DND-41 (cell line): Measurements from ENCODE around the gene MARCHF3.
"Not testable (repeated sequence)": the region's sequence is repeated elsewhere in the genome, so short reads cannot be mapped to it uniquely, and the experiment has no call there.

Experiments used
- ATAC-seq: fragments of 200-7000 bp; cut with Tn5 transposase; 3 replicates; pipeline ENCODE4 v1.9.1; 2021; ENCODE audit warnings: low read depth; ENCODE audit not compliant: insufficient read depth
- DNase-seq: peaks from one replicate; pipeline ENCODE4 v3.0.0-alpha.2; 2020
- H2AFZ ChIP-seq: 2 replicates; pipeline ENCODE4 v1.6.0; 2012; ENCODE audit warnings: low read depth, low read length
- H3K27ac ChIP-seq: 2 replicates; pipeline ENCODE4 v1.5.1; 2012; ENCODE audit warnings: low read length, inconsistent platforms
- H3K27me3 ChIP-seq: fragments of 200-600 bp; sonication (generic); 2 replicates; pipeline ENCODE4 v1.6.0; 2012; ENCODE audit warnings: low read length, mild to moderate bottlenecking, inconsistent platforms; ENCODE audit not compliant: insufficient read depth, poor library complexity
- H3K36me3 ChIP-seq: 2 replicates; pipeline ENCODE4 v1.5.1; 2012; ENCODE audit warnings: low read length, inconsistent platforms; ENCODE audit not compliant: insufficient read depth
- H3K4me1 ChIP-seq: 2 replicates; pipeline ENCODE4 v1.5.1; 2012; ENCODE audit warnings: mild to moderate bottlenecking, low read length; ENCODE audit not compliant: insufficient read depth
- H3K4me2 ChIP-seq: 2 replicates; pipeline ENCODE4 v1.6.0; 2012; ENCODE audit warnings: mild to moderate bottlenecking, moderate library complexity, low read length, inconsistent platforms; ENCODE audit not compliant: insufficient read depth
- H3K4me3 ChIP-seq, 2 experiments: fragments of 200-600 bp in 1 of 2; shearing (Covaris generic) in 1 of 2; 2 replicates each; pipeline ENCODE4 v1.5.1; 2012 to 2016; ENCODE audit warnings: inconsistent platforms in 2 of 2, low read length in 2 of 2, mild to moderate bottlenecking in 2 of 2, low read depth in 1 of 2, moderate library complexity in 1 of 2
- H3K79me2 ChIP-seq: 2 replicates; pipeline ENCODE4 v1.6.0; 2012; ENCODE audit warnings: low read length, inconsistent platforms; ENCODE audit not compliant: insufficient read depth
- H3K9ac ChIP-seq: 2 replicates; pipeline ENCODE4 v1.6.0; 2012; ENCODE audit warnings: low read depth, mild to moderate bottlenecking, inconsistent platforms, low read length, moderate library complexity
- H3K9me3 ChIP-seq: 2 replicates; pipeline ENCODE4 v1.5.1; 2012; ENCODE audit warnings: low read length, moderate library complexity, mild to moderate bottlenecking, inconsistent platforms; ENCODE audit not compliant: insufficient read depth, severe bottlenecking
- H4K20me1 ChIP-seq: 2 replicates; pipeline ENCODE4 v1.6.0; 2012; ENCODE audit warnings: low read length; ENCODE audit not compliant: insufficient read depth
- CTCF ChIP-seq: IDR thresholded peaks from 2 replicates; pipeline ENCODE4 v1.5.1; 2012; ENCODE audit warnings: borderline replicate concordance, low read length, moderate library complexity, mild to moderate bottlenecking; ENCODE audit not compliant: poor library complexity, severe bottlenecking; ENCODE audit errors: extremely low read depth
- EZH2 ChIP-seq: IDR thresholded peaks from 3 replicates; pipeline ENCODE4 v1.6.1; 2012; ENCODE audit warnings: borderline replicate concordance, low read depth, mild to moderate bottlenecking, moderate library complexity, low read length, inconsistent platforms; ENCODE audit not compliant: severe bottlenecking

The MARCHF3 gene

GRCh38 chr5:126857472-126858410 is 172.6 kb downstream of the MARCHF3 start:
- no peak overlapping the region for H3K9ac ChIP-seq
- no peak overlapping the region for H3K4me2 ChIP-seq
- H2AFZ ChIP-seq, result no peak overlapping the region
- H3K36me3 ChIP-seq, result peaks cover 32% of the 10 kb centered on the region
- no peaks in the 10 kb centered on the region for H3K4me1 ChIP-seq
- H3K9me3 ChIP-seq, result no peaks in the 10 kb centered on the region
- H3K4me3 ChIP-seq, result no peak overlapping the region
- H3K27ac ChIP-seq, result no peak overlapping the region
- H3K27me3 ChIP-seq, result no peaks in the 10 kb centered on the region
- no peaks in the 10 kb centered on the region for H4K20me1 ChIP-seq
- DNase-seq (no peak), ATAC-seq (no peak)
- no peak for TF ChIP-seq EZH2
- no peak for TF ChIP-seq CTCF
- no peaks in the 10 kb centered on the region for H3K79me2 ChIP-seq

- Histone ChIP-seq H2AFZ (no peak overlapping the region), H3K9me3 (no peaks in the 10 kb centered on the region), H3K9ac (no peak overlapping the region), H3K27ac (no peak overlapping the region), H3K36me3 (peaks cover 35% of the 10 kb centered on the region), H3K4me3 (no peak overlapping the region), H3K79me2 (no peaks in the 10 kb centered on the region), H3K4me2 (no peak overlapping the region), H3K4me1 (peaks cover 3% of the 10 kb centered on the region; the same call in 1 of the 2 replicates), H4K20me1 (no peaks in the 10 kb centered on the region), H3K27me3 (no peaks in the 10 kb centered on the region)
- DNase-seq (peak; percentile 27), ATAC-seq (peak; percentile 24)
- no peak for TF ChIP-seq CTCF
- no peak for TF ChIP-seq EZH2
These were observed 175.1 kb downstream of the MARCHF3 start for GRCh38 chr5:126855266-126855665.

DNA sequence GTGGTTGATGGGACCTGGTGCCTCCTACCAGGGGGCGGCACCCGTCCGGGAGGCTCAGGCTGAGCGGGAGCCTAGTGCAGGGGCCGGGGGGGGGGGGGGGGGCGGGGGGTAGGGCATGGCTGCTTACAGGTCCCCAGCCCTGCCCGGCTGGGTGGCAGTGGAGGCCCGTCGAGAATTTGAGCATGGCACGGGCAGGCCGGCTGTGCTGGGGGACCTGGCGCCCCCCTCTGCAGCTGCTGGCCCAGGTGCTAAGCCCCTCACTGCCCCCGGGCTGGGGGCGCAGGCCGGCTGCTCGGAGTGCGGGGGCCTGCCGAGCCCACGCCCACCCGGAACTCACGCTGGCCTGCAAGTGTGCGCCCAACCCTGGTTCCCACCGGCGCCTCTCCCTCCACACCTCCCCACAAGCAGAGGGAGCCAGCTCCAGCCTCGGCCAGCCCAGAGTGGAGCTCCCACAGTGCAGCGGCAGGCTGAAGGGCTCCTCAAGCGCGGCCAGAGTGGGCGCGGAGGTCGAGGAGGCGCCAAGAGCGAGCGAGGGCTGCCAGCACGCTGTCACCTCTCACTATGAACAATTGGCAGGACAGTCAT is 175.7 kb downstream of the MARCHF3 start:
- Histone ChIP-seq H3K9ac (no peak overlapping the region), H3K4me3 (no peak overlapping the region), H3K36me3 (peaks cover 35% of the 10 kb centered on the region), H4K20me1 (no peaks in the 10 kb centered on the region), H3K27ac (no peak overlapping the region), H3K9me3 (no peaks in the 10 kb centered on the region), H3K4me2 (no peak overlapping the region), H2AFZ (no peak overlapping the region), H3K4me1 (peaks cover 3% of the 10 kb centered on the region; the same call in 1 of the 2 replicates), H3K79me2 (no peaks in the 10 kb centered on the region), H3K27me3 (no peaks in the 10 kb centered on the region)
- no peak for ATAC-seq
- no peak for DNase-seq
- TF ChIP-seq EZH2 (no peak), CTCF (no peak)

DNA sequence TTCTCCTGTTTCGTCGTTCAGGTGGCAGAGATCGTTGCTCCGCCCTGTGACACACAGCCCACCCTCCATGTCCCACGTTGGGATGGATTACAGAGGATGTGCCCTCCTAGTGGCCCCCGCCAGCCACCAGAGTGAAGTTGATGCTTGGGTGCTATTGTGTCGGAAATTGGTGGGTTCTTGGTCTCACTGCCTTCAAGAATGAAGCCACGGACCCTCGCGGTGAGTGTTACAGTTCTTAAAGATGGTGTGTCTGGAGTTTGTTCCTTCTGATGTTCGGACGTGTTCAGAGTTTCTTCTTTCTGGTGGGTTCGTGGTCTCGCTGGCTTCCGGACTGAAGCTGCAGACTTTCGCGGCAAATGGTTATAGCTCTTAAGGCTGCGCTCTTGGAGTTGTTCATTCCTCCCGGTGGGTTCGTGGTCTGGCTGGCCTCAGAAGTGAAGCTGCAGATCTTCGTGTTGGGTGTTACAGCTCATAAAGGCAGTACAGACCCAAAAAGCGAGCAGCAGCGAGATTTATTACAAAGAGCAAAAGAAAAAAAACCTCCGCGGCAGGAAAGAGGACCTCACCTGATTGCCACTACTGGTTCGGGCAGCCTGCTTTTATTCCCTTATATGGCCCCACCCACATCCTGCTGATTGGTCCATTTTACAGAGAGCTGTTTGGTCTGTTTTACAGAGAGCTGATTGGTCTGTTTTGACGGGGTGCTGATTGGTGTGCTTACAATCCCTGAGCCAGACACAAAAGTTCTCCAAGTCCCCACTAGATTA is 176.6 kb downstream of the MARCHF3 start:
- H2AFZ ChIP-seq, H3K9ac ChIP-seq, H3K4me2 ChIP-seq, H3K4me1 ChIP-seq, H3K4me3 ChIP-seq, H3K27me3 ChIP-seq, H3K27ac ChIP-seq, H4K20me1 ChIP-seq, H3K79me2 ChIP-seq, H3K9me3 ChIP-seq: not testable (repeated sequence)
- ATAC-seq (peak; percentile 70), DNase-seq (peak; percentile 58)
- peaks cover 32% of the 10 kb centered on the region for H3K36me3 ChIP-seq
